Thyroid gland (tissue), 4 donors: ENCODE measurements around the gene MEX3A. TPM values are rescaled to one million over a fixed set of nuclear protein-coding genes. Genes with fewer than 3 reads are reported as not detected.
"Not testable (repeated sequence)": the region's sequence is repeated elsewhere in the genome, so short reads cannot be mapped to it uniquely, and the experiment has no call there.

Experiments
- DNase-seq, 2 donors: peaks; one replicate each; pipeline ENCODE4 v3.0.0-alpha.2; 2019
- H3K27ac ChIP-seq, 3 donors: fragments of 200-600 bp; sonication (generic); 1 replicate in 2 of 3; 2 replicates in 1 of 3; pipeline ENCODE4 v1.5.1; 2016 to 2019; ENCODE audit warnings: mild to moderate bottlenecking in 1 of 3, moderate library complexity in 1 of 3
- H3K27me3 ChIP-seq: fragments of 200-600 bp; sonication (generic); one replicate; pipeline ENCODE4 v1.5.1; 2019
- H3K36me3 ChIP-seq, 2 donors: fragments of 200-600 bp; sonication (generic); one replicate each; pipeline ENCODE4 v1.5.1; 2016 to 2019
- H3K4me1 ChIP-seq, 2 donors: fragments of 200-600 bp; sonication (generic); one replicate each; pipeline ENCODE4 v1.5.1; 2017 to 2019
- H3K4me3 ChIP-seq, 3 donors: fragments of 200-600 bp; sonication (generic); replicated peaks in 1 of 3; 1 replicate in 2 of 3; 2 replicates in 1 of 3; pipeline ENCODE4 v1.5.1; 2016; ENCODE audit warnings: mild to moderate bottlenecking in 1 of 3
- H3K9me3 ChIP-seq: fragments of 200-600 bp; sonication (generic); one replicate; pipeline ENCODE4 v1.5.1; 2017
- POLR2A ChIP-seq, 2 donors: fragments of 450-650 bp; IDR thresholded peaks; one replicate each; pipeline ENCODE4 v1.6.1; 2017; ENCODE audit warnings: antibody characterized with exemption in 2 of 2, mild to moderate bottlenecking in 2 of 2, moderate library complexity in 1 of 2
- WGBS, 2 donors: methylation state at CpG; one replicate each; pipeline ENCODE4 v1.1.5; 2017; 5-methylcytosine and 5-hydroxymethylcytosine counted together
- intact Hi-C: fragments of 100-400 bp; cut with DNase I; formaldehyde crosslinking; loops from one replicate; pipeline ENCODE4 v1.15.1; 2023
- total RNA-seq, 4 donors: library from RNA; depleted of rRNA; stranded (reverse); fragments of >200 nt; gene quantifications; one replicate each; pipeline ENCODE4 v1.2.3, GENCODE V29; 2016
- TF ChIP-seq, protein P1 (sequence below), 6 experiments: fragments of 200-600 bp in 3 of 6; fragments of 450-650 bp in 3 of 6; sonication (generic) in 3 of 6; IDR thresholded peaks; one replicate each; pipeline ENCODE4 v1.5.1; 2016 to 2019; ENCODE audit warnings: antibody characterized with exemption in 6 of 6, mild to moderate bottlenecking in 2 of 6, inconsistent platforms in 1 of 6, moderate library complexity in 1 of 6

The MEX3A gene
- total RNA-seq, 4 donors from 2014 or later: 0.17 to 1.8 (median 0.33) TPM

GRCh38 chr1:156120318-156120717 lies 38.1 kb upstream of the MEX3A start:
- TF ChIP-seq, protein P1, sequence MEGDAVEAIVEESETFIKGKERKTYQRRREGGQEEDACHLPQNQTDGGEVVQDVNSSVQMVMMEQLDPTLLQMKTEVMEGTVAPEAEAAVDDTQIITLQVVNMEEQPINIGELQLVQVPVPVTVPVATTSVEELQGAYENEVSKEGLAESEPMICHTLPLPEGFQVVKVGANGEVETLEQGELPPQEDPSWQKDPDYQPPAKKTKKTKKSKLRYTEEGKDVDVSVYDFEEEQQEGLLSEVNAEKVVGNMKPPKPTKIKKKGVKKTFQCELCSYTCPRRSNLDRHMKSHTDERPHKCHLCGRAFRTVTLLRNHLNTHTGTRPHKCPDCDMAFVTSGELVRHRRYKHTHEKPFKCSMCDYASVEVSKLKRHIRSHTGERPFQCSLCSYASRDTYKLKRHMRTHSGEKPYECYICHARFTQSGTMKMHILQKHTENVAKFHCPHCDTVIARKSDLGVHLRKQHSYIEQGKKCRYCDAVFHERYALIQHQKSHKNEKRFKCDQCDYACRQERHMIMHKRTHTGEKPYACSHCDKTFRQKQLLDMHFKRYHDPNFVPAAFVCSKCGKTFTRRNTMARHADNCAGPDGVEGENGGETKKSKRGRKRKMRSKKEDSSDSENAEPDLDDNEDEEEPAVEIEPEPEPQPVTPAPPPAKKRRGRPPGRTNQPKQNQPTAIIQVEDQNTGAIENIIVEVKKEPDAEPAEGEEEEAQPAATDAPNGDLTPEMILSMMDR (IDR thresholded peaks at IDR 0.05): no peak
- TF ChIP-seq POLR2A (IDR thresholded peaks at IDR 0.05): no peak
- Histone ChIP-seq H3K36me3 (no peaks in the 10 kb centered on the region), H3K27me3 (no peaks in the 10 kb centered on the region), H3K27ac (peak overlapping the region; percentile 95 to 98 (median 98)), H3K9me3 (no peaks in the 10 kb centered on the region), H3K4me3 (peak overlapping the region in 1 of 3 donors; percentile 97), H3K4me1 (peaks cover 86 to 91% of the 10 kb centered on the region in 2 donors)
- WGBS, 2 donors: 71 to 94% methylated on average over 3 of the region's 3 CpGs
- intact Hi-C loops: no loop called here
- DNase-seq: no peak

- Histone ChIP-seq H3K9me3 (no peaks in the 10 kb centered on the region), H3K27ac (peak overlapping the region; percentile 95 to 98 (median 98)), H3K4me3 (peak overlapping the region in 1 of 3 donors; percentile 97), H3K36me3 (no peaks in the 10 kb centered on the region), H3K4me1 (peaks cover 80 to 84% of the 10 kb centered on the region in 2 donors), H3K27me3 (no peaks in the 10 kb centered on the region)
- no peak for TF ChIP-seq POLR2A (IDR thresholded peaks at IDR 0.05)
- TF ChIP-seq, protein P1 (IDR thresholded peaks at IDR 0.05): no peak
- 33 to 54% methylated on average over 3 of the region's 3 CpGs for WGBS, 2 donors
- DNase-seq: peak in 1 of 2 donors; percentile 37
- intact Hi-C loops: no loop called here
These were observed 37.4 kb upstream of the MEX3A start for GRCh38 chr1:156119503-156120209.

DNA sequence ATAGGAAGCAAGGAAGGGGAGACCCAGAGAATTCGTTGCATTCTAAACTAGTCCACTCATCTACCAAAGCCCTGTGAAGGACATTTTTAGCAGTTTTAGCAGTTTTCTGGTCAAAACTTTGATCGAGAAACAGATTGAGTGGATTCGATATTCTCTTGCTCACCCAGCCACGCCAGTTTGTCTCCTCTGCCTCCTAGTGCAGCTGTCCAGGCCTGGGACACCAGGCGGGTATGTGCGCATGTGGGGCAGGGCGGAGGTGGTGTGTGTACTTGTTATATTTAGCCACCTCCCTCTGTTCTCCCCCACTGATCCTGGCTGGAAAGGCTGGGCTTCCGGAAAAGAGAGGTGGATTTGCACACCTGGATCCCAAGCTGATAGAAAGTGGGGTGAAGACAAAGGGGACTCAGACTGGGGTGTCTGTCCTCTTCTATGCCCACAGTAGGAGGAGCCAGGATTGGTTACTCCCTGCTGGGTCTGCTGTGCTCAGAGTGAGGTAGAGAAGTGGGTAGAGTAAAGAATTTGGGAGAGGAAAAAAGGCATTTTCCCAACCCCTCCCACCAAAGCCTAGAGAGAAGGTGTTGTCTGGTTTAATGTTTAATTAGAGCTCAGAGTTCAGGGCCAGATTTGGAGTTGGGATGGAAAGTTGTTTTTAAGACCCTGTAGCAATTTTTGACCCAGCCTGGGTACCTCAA lies 36.1 kb upstream of the MEX3A start:
- no peaks in the 10 kb centered on the region for H3K36me3 ChIP-seq
- no peaks in the 10 kb centered on the region for H3K9me3 ChIP-seq
- TF ChIP-seq, protein P1 (IDR thresholded peaks at IDR 0.05): no peak
- TF ChIP-seq POLR2A (IDR thresholded peaks at IDR 0.05): peak in 1 of 2 donors; percentile 82
- peak overlapping the region; percentile 95 to 98 (median 98) for H3K27ac ChIP-seq
- peaks cover 67 to 82% of the 10 kb centered on the region in 2 donors for H3K4me1 ChIP-seq
- peak overlapping the region in 1 of 3 donors; percentile 97 for H3K4me3 ChIP-seq
- intact Hi-C loops: no loop called here
- WGBS, 2 donors: 25 to 38% methylated on average over 8 of the region's 8 CpGs
- no peaks in the 10 kb centered on the region for H3K27me3 ChIP-seq
- peak; percentile 81 to 86 for DNase-seq

DNA sequence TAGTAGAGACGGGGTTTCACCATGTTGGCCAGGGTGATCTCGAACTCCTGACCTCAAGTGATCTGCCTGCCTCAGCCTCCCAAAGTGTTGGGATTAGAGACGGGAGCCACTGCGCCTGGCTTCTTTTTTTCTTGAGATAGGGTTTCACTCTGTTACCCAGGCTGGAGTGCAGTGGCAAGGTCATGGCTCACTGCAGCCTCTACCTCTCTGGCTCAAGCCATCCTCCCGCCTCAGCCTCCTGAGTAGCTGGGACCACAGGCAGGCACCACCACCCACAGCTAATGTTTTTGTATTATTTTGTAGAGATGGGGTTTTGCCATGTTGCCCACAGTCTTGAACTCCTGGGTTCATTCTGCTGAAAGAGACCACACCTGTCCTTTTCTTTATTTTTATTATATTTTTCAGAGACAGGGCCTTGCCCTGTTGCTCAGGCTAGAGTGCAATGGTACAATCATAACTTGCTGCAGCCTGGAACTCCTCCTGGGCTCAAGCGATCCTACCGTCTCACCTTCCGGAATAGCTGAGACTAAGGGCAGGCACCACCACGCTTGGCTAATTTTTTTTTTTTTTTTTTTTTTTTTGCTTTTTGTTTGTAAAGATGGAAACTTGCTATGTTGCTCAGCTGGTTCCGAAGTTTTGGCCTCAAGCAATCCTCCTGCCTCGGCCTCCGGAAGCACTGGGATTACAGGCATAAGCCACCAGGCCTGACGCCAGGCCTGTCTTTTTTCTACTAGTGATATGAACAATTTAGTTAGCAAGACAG lies 35.3 kb upstream of the MEX3A start:
- intact Hi-C loops: no loop called here
- Histone ChIP-seq H3K27me3 (no peaks in the 10 kb centered on the region), H3K36me3 (no peaks in the 10 kb centered on the region), H3K27ac (peak overlapping the region; percentile 95 to 98 (median 98)), H3K4me1 (peaks cover 60 to 78% of the 10 kb centered on the region in 2 donors), H3K9me3 (no peaks in the 10 kb centered on the region), H3K4me3 (peak overlapping the region in 1 of 3 donors; percentile 97)
- peak; percentile 38 to 45 for DNase-seq
- TF ChIP-seq POLR2A (IDR thresholded peaks at IDR 0.05): no peak
- WGBS, 2 donors: 52 to 59% methylated on average over 13 of the region's 13 CpGs

GRCh38 chr1:156116731-156117130 lies 34.5 kb upstream of the MEX3A start:
- 65 to 72% methylated on average over 5 of the region's 5 CpGs for WGBS, 2 donors
- peaks cover 52 to 78% of the 10 kb centered on the region in 2 donors for H3K4me1 ChIP-seq
- H3K27me3 ChIP-seq, H3K9me3 ChIP-seq, DNase-seq, intact Hi-C loops, H3K36me3 ChIP-seq: not testable (repeated sequence)
- H3K27ac ChIP-seq: peak overlapping the region; percentile 95 to 98 (median 98)
- H3K4me3 ChIP-seq: peak overlapping the region in 2 of 3 donors; percentile 97 to 99
